GM12864 (cell line): ENCODE results near the gene NPHP4.
A peak's percentile ranks its signal among the peaks of the same experiment; 100 is the strongest.
"Not testable (repeated sequence)": the region's sequence is repeated elsewhere in the genome, so short reads cannot be mapped to it uniquely, and the experiment has no call there.

Experiments used
- DNase-seq: peaks from one replicate; pipeline ENCODE4 v3.0.0-alpha.2; 2011; ENCODE audit warnings: low read depth
- H3K4me3 ChIP-seq: 2 replicates; pipeline ENCODE4 v1.5.1; 2011; ENCODE audit warnings: mild to moderate bottlenecking, low read depth, low read length, control low read depth
- CTCF ChIP-seq: IDR thresholded peaks from 2 replicates; pipeline ENCODE4 v1.5.1; 2011; ENCODE audit warnings: low read depth, mild to moderate bottlenecking, moderate library complexity, low read length, control low read depth, inconsistent platforms; ENCODE audit errors: missing control alignments

NPHP4 gene

GRCh38 chr1:6024376-6024775 is 32.2 kb upstream of the NPHP4 start:
- peak; percentile 29 for DNase-seq
- no peak for TF ChIP-seq CTCF
- no peak overlapping the region for H3K4me3 ChIP-seq

GRCh38 chr1:6023346-6023745 is 31.1 kb upstream of the NPHP4 start:
- no peak for DNase-seq
- H3K4me3 ChIP-seq: no peak overlapping the region
- no peak for TF ChIP-seq CTCF

GRCh38 chr1:6022193-6022592 is 30.0 kb upstream of the NPHP4 start:
- no peak overlapping the region for H3K4me3 ChIP-seq
- DNase-seq: no peak
- no peak for TF ChIP-seq CTCF

GRCh38 chr1:6019166-6019845 is 27.1 kb upstream of the NPHP4 start:
- no peak for DNase-seq
- TF ChIP-seq CTCF: no peak

GRCh38 chr1:6017654-6018053 is 25.4 kb upstream of the NPHP4 start:
- not testable (repeated sequence) for DNase-seq, H3K4me3 ChIP-seq

More at GRCh38 chr1:6019166-6019845, 27.1 kb upstream of the NPHP4 start:
- no peak overlapping the region for H3K4me3 ChIP-seq

- no peak overlapping the region for H3K4me3 ChIP-seq
- TF ChIP-seq CTCF: no peak
- no peak for DNase-seq
Measured at GRCh38 chr1:6016191-6016865, 24.1 kb upstream of the NPHP4 start.

- TF ChIP-seq CTCF: no peak
- DNase-seq: no peak
- H3K4me3 ChIP-seq: no peak overlapping the region
Measured at GRCh38 chr1:6014130-6014999, 22.1 kb upstream of the NPHP4 start.
